ENCODE results near the gene SP1.
A peak's percentile ranks its signal among the peaks of the same experiment; 100 is the strongest.

The SP1 gene

DNA sequence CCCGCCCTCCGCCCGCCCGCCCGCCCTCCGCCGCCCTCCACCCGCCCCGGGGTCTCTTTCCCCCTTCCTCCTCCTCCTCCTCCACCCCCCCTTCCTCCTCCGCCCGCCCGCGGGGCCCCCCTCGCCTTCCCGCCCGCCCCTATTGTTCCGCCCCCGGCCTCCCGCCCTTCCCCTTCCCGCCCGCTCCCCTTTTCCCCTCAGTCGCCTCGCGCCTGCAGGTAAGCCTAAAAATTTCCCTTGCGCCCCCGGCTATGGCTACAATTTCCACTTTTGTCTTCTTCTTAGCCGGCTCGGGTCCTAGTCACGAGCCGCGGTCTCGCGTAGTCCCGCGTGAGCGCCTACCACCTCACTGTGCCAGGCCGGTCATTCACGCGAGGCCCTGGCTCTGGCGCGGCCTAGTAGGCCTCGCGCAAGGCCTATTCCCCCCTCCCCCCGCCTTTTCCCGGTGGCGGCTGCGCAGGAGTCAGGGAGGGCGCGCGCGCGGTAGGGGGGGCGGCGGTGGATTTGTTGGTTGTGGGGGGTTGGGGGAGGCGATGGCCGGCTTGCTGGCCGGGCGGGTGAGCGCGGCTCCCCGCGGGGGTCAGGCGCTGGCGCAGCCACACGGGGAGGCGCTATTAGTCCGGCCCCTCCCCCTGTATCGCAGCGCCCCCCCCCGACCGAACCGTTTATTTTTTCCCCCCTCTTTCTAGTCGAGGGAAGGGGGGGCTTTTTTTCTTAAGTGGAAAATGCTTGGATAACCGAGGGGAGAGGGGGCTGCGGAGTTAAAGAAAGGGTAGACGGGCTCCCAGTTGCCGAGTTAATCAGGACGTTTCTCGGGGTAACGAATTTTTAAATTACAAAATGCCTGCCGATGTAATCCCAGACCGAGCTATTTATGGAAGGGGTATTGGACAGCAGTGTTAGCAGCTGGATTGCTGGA is 72.4 kb downstream of the SP1 start:
- peak; percentile 89 for DNase-seq

GRCh38 chr12:53453953-53454640 is 74.1 kb downstream of the SP1 start:
- no peak for DNase-seq

GRCh38 chr12:53454707-53455106 is 74.7 kb downstream of the SP1 start:
- no peak for DNase-seq

- DNase-seq = no peak
These were observed 76.8 kb downstream of the SP1 start for GRCh38 chr12:53456654-53457366.

GRCh38 chr12:53459097-53459496 is 79.1 kb downstream of the SP1 start:
- DNase-seq = no peak

- DNase-seq = no peak
These were observed 81.1 kb downstream of the SP1 start for GRCh38 chr12:53461059-53461458.

DNA sequence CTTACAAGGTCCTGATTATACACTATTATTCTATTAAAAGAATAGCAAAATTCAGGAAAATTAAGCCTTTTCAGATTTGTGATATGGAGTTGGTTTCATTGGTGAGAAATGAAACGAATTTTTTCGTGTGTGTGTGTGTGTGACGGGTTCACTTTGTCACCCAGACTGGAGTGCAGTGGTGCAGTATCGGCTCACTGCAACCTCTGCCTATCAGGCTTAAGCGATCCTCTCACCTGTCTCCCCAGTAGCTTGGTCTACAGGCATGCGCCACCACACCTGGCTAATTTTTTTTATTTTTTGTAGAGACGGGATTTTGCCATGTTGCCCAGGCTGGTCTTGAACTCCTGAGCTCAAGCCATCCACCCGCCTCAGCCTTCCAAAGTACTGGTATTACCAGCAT is 81.6 kb downstream of the SP1 start:
- no peak for DNase-seq

GRCh38 chr12:53462935-53463334 is 83.0 kb downstream of the SP1 start:
- no peak for DNase-seq

- DNase-seq = no peak
These were observed 84.0 kb downstream of the SP1 start for GRCh38 chr12:53463802-53464560.

- DNase-seq = no peak
These were observed 84.9 kb downstream of the SP1 start for GRCh38 chr12:53464685-53465418.

DNA sequence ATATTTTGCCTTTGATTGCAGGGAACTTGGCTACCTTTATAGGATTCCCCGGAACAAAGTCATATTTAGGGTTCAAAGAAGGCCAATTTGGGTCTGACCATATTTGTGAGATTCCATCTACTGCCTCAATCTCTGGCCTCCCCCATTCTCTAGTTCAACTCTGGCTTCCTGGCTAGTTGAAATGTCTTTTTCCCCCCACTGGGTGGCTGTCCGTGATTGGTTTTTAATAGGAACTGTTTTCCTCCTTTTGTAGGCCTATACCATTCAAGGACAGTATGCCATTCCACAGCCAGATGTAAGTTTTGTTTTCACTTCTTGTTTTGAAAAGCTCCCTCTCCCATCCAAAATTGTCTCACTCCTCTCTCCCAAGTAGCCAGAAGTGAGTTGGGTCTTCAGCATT is 85.7 kb downstream of the SP1 start:
- DNase-seq = no peak
